HepG2 (cell line): ENCODE data around the gene ZBTB34. TPM values are rescaled to one million over a fixed set of nuclear protein-coding genes. Genes with fewer than 3 reads are reported as not detected.

Experiments used
- ATAC-seq: fragments of 200-7000 bp; cut with Tn5 transposase; 3 replicates; pipeline ENCODE4 v1.9.1; 2020; ENCODE audit warnings: mild to moderate bottlenecking, moderate library complexity
- BruUV-seq: library from RNA; stranded (reverse); fragments of 400-500 nt; replicated peaks from 2 replicates; lab custom pipeline; 2021; lab: Mats Ljungman, UMichigan
- CTCF ChIA-PET: fragments of 300-600 bp; formaldehyde crosslinking; extraction: SDS; loops from one replicate; lab custom pipeline; 2021; ENCODE audit warnings: low total read pairs, inconsistent platforms, low intra/inter-chr PET ratio; lab: Yijun Ruan, JAX
- POLR2A ChIA-PET: fragments of 350-600 bp; sonication (Branson Sonifier 250); formaldehyde crosslinking; loops from one replicate; lab custom pipeline; 2020; ENCODE audit warnings: antibody characterized with exemption, inconsistent platforms; lab: Yijun Ruan, JAX
- DNase-seq: peaks from one replicate; pipeline ENCODE4 v3.0.0-alpha.2; 2015; ENCODE audit warnings: low spot score
- FAIRE-seq: peaks from 3 replicates; lab custom pipeline; 2011; peaks lifted over from hg19 to GRCh38; lab: Jason Lieb, UNC
- H2AFZ ChIP-seq: one replicate; pipeline ENCODE4 v1.6.1; 2011; ENCODE audit warnings: low read length, inconsistent platforms
- H3K27ac ChIP-seq: fragments of 300-600 bp; 3 replicates; pipeline ENCODE4 v1.8.0; 2011; ENCODE audit warnings: mixed run types, mild to moderate bottlenecking, mixed read lengths, low read length, inconsistent platforms; ENCODE audit not compliant: insufficient read depth; ENCODE audit errors: extremely low read length
- H3K27me3 ChIP-seq, 2 experiments: fragments of 200-600 bp in 1 of 2; 2 replicates in 1 of 2; 3 replicates in 1 of 2; pipeline versions ENCODE4 v1.6.0 to v1.8.0; 2011; ENCODE audit warnings: low read length in 2 of 2, mild to moderate bottlenecking in 2 of 2, moderate library complexity in 2 of 2, inconsistent platforms in 1 of 2; ENCODE audit not compliant: insufficient read depth in 2 of 2, control insufficient read depth in 1 of 2
- H3K36me3 ChIP-seq, 2 experiments: fragments of 200-600 bp in 1 of 2; replicated peaks in 1 of 2; 2 replicates in 1 of 2; 3 replicates in 1 of 2; pipeline versions ENCODE4 v1.5.1 to v1.8.0; 2011; ENCODE audit warnings: low read length in 2 of 2, inconsistent platforms in 1 of 2; ENCODE audit not compliant: insufficient read depth in 2 of 2, control insufficient read depth in 1 of 2
- H3K4me1 ChIP-seq: 2 replicates; pipeline ENCODE4 v1.5.1; 2012; ENCODE audit warnings: low read length, inconsistent platforms; ENCODE audit not compliant: insufficient read depth
- H3K4me2 ChIP-seq: 2 replicates; pipeline ENCODE4 v1.6.0; 2011; ENCODE audit warnings: low read depth, low read length, inconsistent platforms
- H3K4me3 ChIP-seq, 3 experiments: fragments of 200-600 bp in 1 of 3; sonication (generic), shearing (Covaris generic) in 1 of 3; replicated peaks in 1 of 3; 2 replicates each; pipeline ENCODE4 v1.5.1; 2011 to 2016; ENCODE audit warnings: low read length in 3 of 3, inconsistent platforms in 2 of 3, low read depth in 2 of 3, mild to moderate bottlenecking in 2 of 3, control low read depth in 1 of 3, mixed read lengths in 1 of 3; ENCODE audit not compliant: insufficient read depth in 1 of 3
- H3K79me2 ChIP-seq: one replicate; pipeline ENCODE4 v1.6.1; 2011; ENCODE audit warnings: low read length, inconsistent platforms; ENCODE audit not compliant: insufficient read depth
- H3K9ac ChIP-seq: 2 replicates; pipeline ENCODE4 v1.6.0; 2011; ENCODE audit warnings: mild to moderate bottlenecking, low read depth, low read length, inconsistent platforms; ENCODE audit not compliant: insufficient read depth
- H3K9me3 ChIP-seq: 2 replicates; pipeline ENCODE4 v1.5.1; 2012; ENCODE audit warnings: mild to moderate bottlenecking, low read length
- H4K20me1 ChIP-seq: 2 replicates; pipeline ENCODE4 v1.6.0; 2011; ENCODE audit warnings: inconsistent platforms, mild to moderate bottlenecking, low read length, moderate library complexity; ENCODE audit not compliant: insufficient read depth
- WGBS: methylation state at CpG from one replicate; pipeline ENCODE4 v1.1.6; 2017; ENCODE audit warnings: low lambda C conversion rate; 5-methylcytosine and 5-hydroxymethylcytosine counted together
- in situ Hi-C: cut with HindIII; loops from 2 replicates; pipeline ENCODE4 v1.10.0; 2017; ENCODE audit warnings: low pct_unique_long_range_greater_than_20kb; ENCODE audit not compliant: extremely low pct_ligation_motif_present
- intact Hi-C: fragments of 100-400 bp; cut with micrococcal nuclease; formaldehyde crosslinking; loops from one replicate; pipeline ENCODE4 v1.10.0; 2022; ENCODE audit not compliant: unreplicated experiment
- polyA plus RNA-seq, 8 experiments: library from polyadenylated mRNA; depleted of rRNA in 3 of 8; stranded (reverse) in 7 of 8; unstranded in 1 of 8; fragments of >200 nt; fragmentation: Illumina TruSeq in 4 of 8; extraction: Trizol in 4 of 8; gene quantifications; 2 replicates each; pipeline versions ENCODE4 v1.2.1 to v1.2.3, GENCODE V29; 2011 to 2016; ENCODE audit warnings: low read depth in 4 of 8, missing spikeins in 1 of 8, mixed read lengths in 1 of 8; ENCODE audit not compliant: insufficient read depth in 1 of 8
- total RNA-seq, 5 experiments: library from RNA; depleted of rRNA; stranded (reverse); fragments of >200 nt; fragmentation: Illumina TruSeq; extraction: Trizol; gene quantifications; 2 replicates each; pipeline ENCODE4 v1.2.3, GENCODE V29; 2016; ENCODE audit warnings: low read depth in 1 of 5
- TF ChIP-seq, protein P1 (sequence below): sonication (generic); formaldehyde crosslinking; IDR thresholded peaks from 2 replicates; pipeline ENCODE4 v1.8.0; 2022; ENCODE audit warnings: mild to moderate bottlenecking, missing genetic modification reagents, borderline replicate concordance
- TF ChIP-seq, protein P2 (sequence below): sonication (generic); formaldehyde crosslinking; IDR thresholded peaks from 2 replicates; pipeline ENCODE4 v1.5.0; 2020; ENCODE audit warnings: mild to moderate bottlenecking, missing genetic modification reagents

The ZBTB34 gene
- total and polyA plus RNA-seq, 2 of the 13 experiments (the other 11 are each of a cell fraction or from before 2014, with no cell fraction given) = 5.9 to 8.7 TPM

DNA sequence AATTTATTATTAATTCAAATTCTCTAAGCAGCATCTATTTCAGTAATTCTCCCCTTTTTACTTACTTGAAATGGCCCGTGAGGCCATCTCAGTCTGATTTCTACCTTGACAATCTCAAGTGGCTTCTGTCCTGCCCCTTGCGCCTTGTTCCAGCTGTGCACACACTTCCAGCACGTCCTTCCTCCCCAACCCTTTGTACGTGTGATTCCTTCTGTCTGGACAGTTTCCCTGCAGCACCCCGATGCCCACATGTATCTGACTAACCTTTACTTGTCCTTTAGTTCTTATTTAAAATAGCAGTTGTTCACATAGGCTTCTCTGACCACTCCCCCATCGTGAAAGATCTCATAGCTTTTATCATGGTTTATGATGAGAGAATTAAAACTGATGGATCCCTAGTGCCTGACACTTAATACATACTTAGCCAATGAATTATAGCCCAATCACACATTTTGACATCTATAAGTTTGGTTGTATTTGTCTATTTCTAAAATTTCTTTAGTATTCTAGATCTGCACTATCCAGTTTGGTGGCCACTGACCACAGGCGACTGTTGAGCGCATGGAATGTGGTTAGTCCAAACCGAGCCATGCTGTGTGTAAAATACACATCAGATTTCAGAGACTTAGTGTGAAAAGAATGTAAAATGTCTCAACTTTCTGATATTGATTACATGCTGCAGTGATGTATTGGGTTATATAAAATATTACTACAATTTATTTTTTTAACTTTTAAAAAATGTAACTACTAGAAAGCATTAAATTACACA, 14.3 kb downstream of the ZBTB34 start:
- no peak overlapping the region for H3K9ac ChIP-seq
- DNase-seq = no peak
- no peak for ATAC-seq
- WGBS = 97% methylated on average over 9 of the region's 9 CpGs
- no peaks in the 10 kb centered on the region for H4K20me1 ChIP-seq
- FAIRE-seq = no peak
- intact Hi-C loops (no loop called here), in situ Hi-C loops (no loop called here)
- TF ChIP-seq, protein P1, sequence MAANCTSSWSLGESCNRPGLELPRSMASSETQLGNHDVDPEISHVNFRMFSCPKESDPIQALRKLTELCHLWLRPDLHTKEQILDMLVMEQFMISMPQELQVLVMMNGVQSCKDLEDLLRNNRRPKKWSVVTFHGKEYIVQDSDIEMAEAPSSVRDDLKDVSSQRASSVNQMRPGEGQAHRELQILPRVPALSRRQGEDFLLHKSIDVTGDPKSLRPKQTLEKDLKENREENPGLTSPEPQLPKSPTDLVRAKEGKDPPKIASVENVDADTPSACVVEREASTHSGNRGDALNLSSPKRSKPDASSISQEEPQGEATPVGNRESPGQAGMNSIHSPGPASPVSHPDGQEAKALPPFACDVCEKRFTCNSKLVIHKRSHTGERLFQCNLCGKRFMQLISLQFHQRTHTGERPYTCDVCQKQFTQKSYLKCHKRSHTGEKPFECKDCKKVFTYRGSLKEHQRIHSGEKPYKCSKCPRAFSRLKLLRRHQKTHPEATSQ (CRISPR knock-in tag) = no peak
- TF ChIP-seq, protein P2, sequence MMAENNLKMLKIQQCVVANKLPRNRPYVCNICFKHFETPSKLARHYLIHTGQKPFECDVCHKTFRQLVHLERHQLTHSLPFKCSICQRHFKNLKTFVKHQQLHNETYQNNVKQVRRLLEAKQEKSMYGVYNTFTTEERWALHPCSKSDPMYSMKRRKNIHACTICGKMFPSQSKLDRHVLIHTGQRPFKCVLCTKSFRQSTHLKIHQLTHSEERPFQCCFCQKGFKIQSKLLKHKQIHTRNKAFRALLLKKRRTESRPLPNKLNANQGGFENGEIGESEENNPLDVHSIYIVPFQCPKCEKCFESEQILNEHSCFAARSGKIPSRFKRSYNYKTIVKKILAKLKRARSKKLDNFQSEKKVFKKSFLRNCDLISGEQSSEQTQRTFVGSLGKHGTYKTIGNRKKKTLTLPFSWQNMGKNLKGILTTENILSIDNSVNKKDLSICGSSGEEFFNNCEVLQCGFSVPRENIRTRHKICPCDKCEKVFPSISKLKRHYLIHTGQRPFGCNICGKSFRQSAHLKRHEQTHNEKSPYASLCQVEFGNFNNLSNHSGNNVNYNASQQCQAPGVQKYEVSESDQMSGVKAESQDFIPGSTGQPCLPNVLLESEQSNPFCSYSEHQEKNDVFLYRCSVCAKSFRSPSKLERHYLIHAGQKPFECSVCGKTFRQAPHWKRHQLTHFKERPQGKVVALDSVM (CRISPR knock-in tag) = no peak
- CTCF ChIA-PET = no interaction called here
- H3K27me3 ChIP-seq = no peaks in the 10 kb centered on the region
- no peak overlapping the region for H3K4me2 ChIP-seq
- H2AFZ ChIP-seq = no peak overlapping the region
- H3K4me3 ChIP-seq = no peak overlapping the region
- POLR2A ChIA-PET = no interaction called here
- H3K27ac ChIP-seq = no peak overlapping the region
- H3K9me3 ChIP-seq = no peaks in the 10 kb centered on the region
- H3K4me1 ChIP-seq = peaks cover 14% of the 10 kb centered on the region
- peaks cover 4 to 5% of the 10 kb centered on the region in 2 experiments; a peak in 4 of 5 replicates for H3K36me3 ChIP-seq
- H3K79me2 ChIP-seq = peaks cover 29% of the 10 kb centered on the region
- BruUV-seq = no TSS peak
